Brain microvascular endothelial cell (primary cell): ENCODE results near the gene CCBE1.

ENCODE experiments used
- DNase-seq: peaks from one replicate; pipeline ENCODE4 v3.0.0-alpha.2; 2020
- H3K27ac ChIP-seq: fragments of 250-450 bp; sonication (Bioruptor Pico); 2 replicates; pipeline ENCODE4 v1.5.1; 2020; ENCODE audit warnings: mild to moderate bottlenecking, moderate library complexity
- H3K27me3 ChIP-seq: fragments of 250-450 bp; sonication (Bioruptor Pico); replicated peaks from 2 replicates; pipeline ENCODE4 v1.5.1; 2020; ENCODE audit warnings: mild to moderate bottlenecking
- H3K36me3 ChIP-seq: fragments of 250-450 bp; sonication (Bioruptor Pico); replicated peaks from 2 replicates; pipeline ENCODE4 v1.5.1; 2020; ENCODE audit warnings: mild to moderate bottlenecking
- H3K4me3 ChIP-seq: 2 replicates; pipeline ENCODE4 v1.5.1; 2011; ENCODE audit warnings: low read depth, mild to moderate bottlenecking, control low read depth, low read length, moderate library complexity
- in situ Hi-C: cut with HindIII; loops from 2 replicates; pipeline ENCODE4 v1.10.0; 2017; ENCODE audit warnings: low sequenced_read_pairs, low pct_ligation_motif_present
- TF ChIP-seq, protein P1 (sequence below): IDR thresholded peaks from 2 replicates; pipeline ENCODE4 v1.5.1; 2011; ENCODE audit warnings: low read depth, mild to moderate bottlenecking, moderate library complexity, low read length, control low read depth, inconsistent platforms; ENCODE audit errors: missing control alignments

The CCBE1 gene

DNA sequence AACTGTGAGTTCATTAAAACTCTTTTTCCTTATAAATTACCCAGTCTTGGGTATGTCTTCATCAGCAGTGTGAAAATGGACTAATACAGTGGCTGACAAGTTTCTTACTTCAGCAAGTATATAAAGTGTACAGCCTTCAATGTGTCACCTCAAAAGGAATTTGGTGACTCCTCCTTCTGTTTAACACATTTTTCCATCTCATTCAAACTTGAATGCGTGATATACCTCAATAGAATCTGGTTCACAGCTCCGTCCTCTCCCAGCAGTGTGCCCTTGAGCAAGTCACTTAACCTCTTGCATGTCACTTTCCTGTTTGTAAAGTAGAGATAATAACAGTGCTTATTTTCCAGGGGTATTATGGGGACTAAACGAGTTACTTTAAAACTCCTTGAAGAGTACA lies 159.6 kb downstream of the CCBE1 start:
- in situ Hi-C loops: no loop called here
- no peak for DNase-seq

DNA sequence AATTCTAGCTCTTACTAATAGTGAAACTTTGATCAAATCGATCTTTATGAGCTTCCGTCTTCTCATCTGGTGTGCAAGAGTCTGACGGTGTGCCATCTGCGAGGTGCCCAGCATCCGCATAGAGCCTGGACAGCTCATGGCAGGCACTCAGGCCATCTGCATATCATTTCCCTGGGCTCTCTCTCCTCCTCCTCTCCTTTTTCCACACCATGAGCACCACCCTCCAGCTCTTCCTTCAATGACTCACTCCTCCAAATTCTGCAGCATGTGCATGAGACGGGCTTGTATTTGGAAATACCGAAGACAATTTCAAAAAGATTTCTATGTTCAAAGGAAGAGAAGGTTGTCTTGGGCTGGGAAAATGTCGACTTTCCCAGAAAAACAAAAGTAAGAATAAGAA lies 161.1 kb downstream of the CCBE1 start:
- no peak overlapping the region for H3K27ac ChIP-seq
- no peaks in the 10 kb centered on the region for H3K36me3 ChIP-seq
- TF ChIP-seq, protein P1, sequence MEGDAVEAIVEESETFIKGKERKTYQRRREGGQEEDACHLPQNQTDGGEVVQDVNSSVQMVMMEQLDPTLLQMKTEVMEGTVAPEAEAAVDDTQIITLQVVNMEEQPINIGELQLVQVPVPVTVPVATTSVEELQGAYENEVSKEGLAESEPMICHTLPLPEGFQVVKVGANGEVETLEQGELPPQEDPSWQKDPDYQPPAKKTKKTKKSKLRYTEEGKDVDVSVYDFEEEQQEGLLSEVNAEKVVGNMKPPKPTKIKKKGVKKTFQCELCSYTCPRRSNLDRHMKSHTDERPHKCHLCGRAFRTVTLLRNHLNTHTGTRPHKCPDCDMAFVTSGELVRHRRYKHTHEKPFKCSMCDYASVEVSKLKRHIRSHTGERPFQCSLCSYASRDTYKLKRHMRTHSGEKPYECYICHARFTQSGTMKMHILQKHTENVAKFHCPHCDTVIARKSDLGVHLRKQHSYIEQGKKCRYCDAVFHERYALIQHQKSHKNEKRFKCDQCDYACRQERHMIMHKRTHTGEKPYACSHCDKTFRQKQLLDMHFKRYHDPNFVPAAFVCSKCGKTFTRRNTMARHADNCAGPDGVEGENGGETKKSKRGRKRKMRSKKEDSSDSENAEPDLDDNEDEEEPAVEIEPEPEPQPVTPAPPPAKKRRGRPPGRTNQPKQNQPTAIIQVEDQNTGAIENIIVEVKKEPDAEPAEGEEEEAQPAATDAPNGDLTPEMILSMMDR: no peak
- no peak overlapping the region for H3K4me3 ChIP-seq
- in situ Hi-C loops: no loop called here
- H3K27me3 ChIP-seq: no peaks in the 10 kb centered on the region
- no peak for DNase-seq

More for the DNA sequence above, 159.6 kb downstream of the CCBE1 start:
- Histone ChIP-seq H3K27me3 (no peaks in the 10 kb centered on the region), H3K27ac (no peak overlapping the region), H3K36me3 (no peaks in the 10 kb centered on the region), H3K4me3 (no peak overlapping the region)
- TF ChIP-seq, protein P1: no peak

DNA sequence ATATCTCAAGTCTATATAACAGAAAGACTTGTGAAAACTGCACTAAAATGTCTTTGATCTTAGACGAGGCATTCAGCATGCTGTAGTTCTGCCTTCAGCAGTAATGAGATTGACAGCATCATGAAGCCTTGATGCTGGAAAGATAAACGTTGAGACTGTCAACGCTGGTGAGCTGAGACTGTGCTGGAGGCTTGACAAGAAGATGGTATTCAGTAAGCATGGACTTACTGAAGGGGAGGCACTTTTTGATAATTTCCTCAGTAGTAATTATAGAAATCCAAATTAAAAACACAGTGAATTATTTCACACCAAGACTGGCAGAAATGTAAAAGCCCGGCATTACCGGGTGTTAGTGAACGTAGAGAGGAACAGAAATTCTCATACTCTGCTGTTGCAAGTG lies 162.2 kb downstream of the CCBE1 start:
- TF ChIP-seq, protein P1: no peak
- Histone ChIP-seq H3K36me3 (no peaks in the 10 kb centered on the region), H3K4me3 (no peak overlapping the region), H3K27ac (no peak overlapping the region), H3K27me3 (no peaks in the 10 kb centered on the region)
- in situ Hi-C loops: no loop called here
- no peak for DNase-seq

DNA sequence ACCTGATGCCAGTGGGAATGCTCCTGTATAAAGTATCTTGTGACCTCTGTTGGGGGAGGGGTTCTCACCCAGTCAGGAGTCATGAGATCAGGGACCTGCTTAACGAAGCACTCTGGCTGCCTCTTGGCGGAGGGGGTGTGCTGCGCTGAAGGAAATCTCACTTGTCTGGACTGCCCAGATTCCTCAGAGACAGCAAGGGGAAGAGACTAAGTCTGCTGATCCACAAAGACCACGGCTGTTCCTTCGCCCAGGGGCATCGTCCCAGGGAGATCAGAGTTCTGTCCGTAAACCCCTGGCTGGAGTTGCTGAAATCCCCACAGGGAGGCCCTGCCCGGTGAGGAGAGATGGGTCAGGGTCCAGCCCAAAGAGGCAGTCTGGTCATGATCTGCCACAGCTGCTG lies 168.4 kb downstream of the CCBE1 start:
- Histone ChIP-seq H3K27me3 (no peaks in the 10 kb centered on the region), H3K4me3 (no peak overlapping the region), H3K27ac (no peak overlapping the region), H3K36me3 (no peaks in the 10 kb centered on the region)
- in situ Hi-C loops: no loop called here
- TF ChIP-seq, protein P1: no peak
- DNase-seq: no peak

DNA sequence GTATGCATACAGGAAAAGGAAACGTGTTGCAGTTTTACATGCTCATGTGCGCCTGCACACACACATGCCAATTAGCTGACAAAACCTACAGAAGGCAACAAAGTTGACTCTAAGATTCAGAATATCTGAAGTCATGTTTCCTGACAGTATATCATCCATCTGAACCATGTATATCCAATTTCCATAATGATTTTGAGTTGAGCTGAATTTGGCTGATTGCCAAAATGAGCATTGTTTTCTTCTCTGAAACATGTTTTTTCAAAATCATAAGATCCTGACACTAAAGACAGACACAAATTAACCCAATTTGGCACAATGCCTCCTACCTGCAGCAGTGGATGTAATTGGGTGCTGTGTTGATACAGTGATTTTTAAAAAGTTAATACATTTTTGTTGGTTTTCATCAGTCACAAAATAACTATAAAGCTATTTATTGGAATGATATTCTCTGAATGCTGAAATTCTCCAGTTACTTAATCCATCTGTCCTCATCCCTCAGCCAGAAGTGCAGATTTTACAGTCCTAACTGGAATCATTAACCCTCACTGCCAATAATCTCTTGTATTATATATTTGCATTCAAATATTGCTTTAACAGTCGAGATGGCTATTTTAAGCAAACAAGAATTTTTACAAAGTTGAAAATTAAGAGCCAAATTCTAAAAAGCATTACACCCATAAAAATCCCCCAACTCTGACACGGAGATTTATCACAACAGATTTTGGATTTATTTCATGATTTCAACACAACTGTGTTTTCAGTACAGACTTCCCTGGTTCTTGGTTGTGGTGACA lies 176.5 kb downstream of the CCBE1 start:
- no peak for DNase-seq
- TF ChIP-seq, protein P1: no peak
- Histone ChIP-seq H3K36me3 (no peaks in the 10 kb centered on the region), H3K4me3 (no peak overlapping the region), H3K27me3 (no peaks in the 10 kb centered on the region), H3K27ac (no peak overlapping the region)
- in situ Hi-C loops: no loop called here

DNA sequence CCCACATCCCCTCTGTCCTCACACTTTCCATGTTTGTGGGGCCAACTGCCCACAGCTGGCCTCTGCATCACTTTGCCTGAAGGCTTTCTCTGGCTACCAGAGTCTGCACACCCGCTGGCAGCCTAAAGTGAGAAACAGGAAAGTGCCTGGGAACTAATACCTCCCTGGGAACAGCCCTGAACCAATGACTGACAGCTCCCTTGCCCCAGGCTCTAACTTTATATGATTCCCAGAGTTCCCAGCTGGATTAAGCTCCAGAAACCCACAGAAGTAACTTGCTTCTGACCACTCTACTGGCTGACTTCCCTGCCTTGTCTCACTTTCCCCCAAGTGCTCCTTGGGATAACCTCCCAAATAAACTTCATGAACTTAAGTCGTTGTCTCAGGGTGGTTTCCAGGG lies 178.5 kb downstream of the CCBE1 start:
- DNase-seq: no peak
- H3K27me3 ChIP-seq: no peaks in the 10 kb centered on the region
- in situ Hi-C loops: no loop called here
- no peak overlapping the region for H3K4me3 ChIP-seq
- no peak overlapping the region for H3K27ac ChIP-seq
- H3K36me3 ChIP-seq: no peaks in the 10 kb centered on the region
- TF ChIP-seq, protein P1: no peak
